ENCODE results near the gene NDUFB5.

NDUFB5 gene

GRCh38 chr3:179604321-179605078 lies at the start of gene NDUFB5, which contains the start of gene MRPL47:
Gene NDUFB5, plus strand, starts transcription at chr3:179604794. Its CDS starts 22 bp downstream, at chr3:179604816.
Gene MRPL47, minus strand, starts transcription at chr3:179604638. Its CDS starts 14 bp downstream, at chr3:179604624.
- DNase-seq (ENCODE audit: extremely low read depth in 1 of 2, low read depth in 1 of 2) = peak; percentile 81 to 86

GRCh38 chr3:179558742-179559364 lies 45.7 kb upstream of the NDUFB5 start:
- DNase-seq (ENCODE audit: extremely low read depth in 1 of 2, low read depth in 1 of 2) = no peak

- DNase-seq (ENCODE audit: extremely low read depth in 1 of 2, low read depth in 1 of 2) = no peak
These were observed 43.8 kb upstream of the NDUFB5 start for GRCh38 chr3:179560791-179561190.

GRCh38 chr3:179562591-179563270 lies 41.9 kb upstream of the NDUFB5 start, which contains the start of gene ACTL6A:
Gene ACTL6A, plus strand, starts transcription at chr3:179562926. Its CDS starts 167 bp downstream, at chr3:179563093.
- DNase-seq (ENCODE audit: extremely low read depth in 1 of 2, low read depth in 1 of 2) = peak; percentile 95 to 98

- peak; percentile 20 to 36 for DNase-seq (ENCODE audit: extremely low read depth in 1 of 2, low read depth in 1 of 2)
These were observed 41.3 kb upstream of the NDUFB5 start for GRCh38 chr3:179563271-179563783.

GRCh38 chr3:179565496-179565895 lies 39.1 kb upstream of the NDUFB5 start:
- DNase-seq (ENCODE audit: extremely low read depth in 1 of 2, low read depth in 1 of 2) = no peak

GRCh38 chr3:179580992-179581391 lies 23.6 kb upstream of the NDUFB5 start:
- DNase-seq (ENCODE audit: extremely low read depth in 1 of 2, low read depth in 1 of 2) = no peak

GRCh38 chr3:179589143-179589542 lies 15.5 kb upstream of the NDUFB5 start:
- DNase-seq (ENCODE audit: extremely low read depth in 1 of 2, low read depth in 1 of 2) = no peak

GRCh38 chr3:179590669-179591068 lies 13.9 kb upstream of the NDUFB5 start:
- DNase-seq (ENCODE audit: extremely low read depth in 1 of 2, low read depth in 1 of 2) = no peak

- no peak for DNase-seq (ENCODE audit: extremely low read depth in 1 of 2, low read depth in 1 of 2)
These were observed 13.3 kb upstream of the NDUFB5 start for GRCh38 chr3:179591313-179591712.

- DNase-seq (ENCODE audit: extremely low read depth in 1 of 2, low read depth in 1 of 2) = no peak
These were observed 5.1 kb upstream of the NDUFB5 start for GRCh38 chr3:179599531-179599930.

- DNase-seq (ENCODE audit: extremely low read depth in 1 of 2, low read depth in 1 of 2) = no peak
These were observed 1.3 kb upstream of the NDUFB5 start for GRCh38 chr3:179603321-179603720.

- DNase-seq (ENCODE audit: extremely low read depth in 1 of 2, low read depth in 1 of 2) = no peak
These were observed 763 bp upstream of the NDUFB5 start for GRCh38 chr3:179603831-179604230.

- no peak for DNase-seq (ENCODE audit: extremely low read depth in 1 of 2, low read depth in 1 of 2)
These were observed 2.0 kb downstream of the NDUFB5 start for GRCh38 chr3:179606534-179607085.

GRCh38 chr3:179608931-179609720 lies 4.5 kb downstream of the NDUFB5 start:
- DNase-seq (ENCODE audit: extremely low read depth in 1 of 2, low read depth in 1 of 2) = no peak

GRCh38 chr3:179610066-179610465 lies 5.5 kb downstream of the NDUFB5 start:
- no peak for DNase-seq (ENCODE audit: extremely low read depth in 1 of 2, low read depth in 1 of 2)

- DNase-seq (ENCODE audit: extremely low read depth in 1 of 2, low read depth in 1 of 2) = no peak
These were observed 9.2 kb downstream of the NDUFB5 start for GRCh38 chr3:179613807-179614206.

- no peak for DNase-seq (ENCODE audit: extremely low read depth in 1 of 2, low read depth in 1 of 2)
These were observed 11.0 kb downstream of the NDUFB5 start for GRCh38 chr3:179615458-179616173.

GRCh38 chr3:179622023-179622422 lies 17.4 kb downstream of the NDUFB5 start:
- no peak for DNase-seq (ENCODE audit: extremely low read depth in 1 of 2, low read depth in 1 of 2)

- DNase-seq (ENCODE audit: extremely low read depth in 1 of 2, low read depth in 1 of 2) = no peak
These were observed 19.9 kb downstream of the NDUFB5 start for GRCh38 chr3:179624451-179624850.
